Measurements from ENCODE around the gene PHF13. TPM values are rescaled to one million over a fixed set of nuclear protein-coding genes. Genes with fewer than 3 reads are reported as not detected.
"Not testable (repeated sequence)": the region's sequence is repeated elsewhere in the genome, so short reads cannot be mapped to it uniquely, and the experiment has no call there.

Gene PHF13
- total and polyA plus RNA-seq, 11 donors = 2.9 to 11.2 (median 7.8) TPM

DNA sequence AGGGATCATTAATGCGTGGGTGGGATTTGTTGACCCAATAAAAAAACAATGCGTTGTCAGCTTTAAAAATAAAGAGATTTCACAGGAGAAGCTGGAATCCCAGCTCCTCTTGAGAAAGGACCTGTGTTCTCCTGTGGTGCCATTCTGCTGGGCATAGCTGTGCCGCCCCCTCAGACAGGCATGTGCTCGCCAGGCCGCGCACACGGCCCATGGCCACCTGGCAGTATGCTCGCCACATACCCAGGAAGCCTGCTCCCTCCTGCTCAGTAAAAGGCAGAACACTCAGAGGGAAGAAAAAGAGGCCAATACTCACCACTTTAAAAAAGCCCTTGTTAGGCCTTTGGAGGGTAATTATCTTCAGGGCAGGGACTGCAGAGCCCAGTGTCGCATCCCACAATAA lies 24.2 kb downstream of the PHF13 start:
- TF ChIP-seq CTCF (IDR thresholded peaks at IDR 0.05) (no peak), POLR2A (IDR thresholded peaks at IDR 0.05) (no peak)
- Histone ChIP-seq H3K4me3 (peak overlapping the region in 2 of 12 donors; percentile 10 to 14), H3K4me1 (peaks cover 0 to 15% (median 0%) of the 10 kb centered on the region in 12 donors), H3K27ac (peak overlapping the region in 5 of 12 donors; percentile 18 to 73 (median 39)), H3K27me3 (no peaks in the 10 kb centered on the region), H3K36me3 (peaks cover 2 to 100% (median 94%) of the 10 kb centered on the region in 9 donors), H3K9me3 (no peaks in the 10 kb centered on the region)
- DNase-seq (no peak), ATAC-seq (no peak)
- 89 to 94% (median 91%) methylated on average over 9 of the region's 9 CpGs for WGBS, 4 donors
- intact Hi-C loops (cut with DNase I) = loop anchor here in 2 of 10 donors (5.0 to 10.0 kb wide), 3 partner anchors 70 to 153 kb away; partner anchors contain the start of gene TAS1R1 (in 1 of the 2)

DNA sequence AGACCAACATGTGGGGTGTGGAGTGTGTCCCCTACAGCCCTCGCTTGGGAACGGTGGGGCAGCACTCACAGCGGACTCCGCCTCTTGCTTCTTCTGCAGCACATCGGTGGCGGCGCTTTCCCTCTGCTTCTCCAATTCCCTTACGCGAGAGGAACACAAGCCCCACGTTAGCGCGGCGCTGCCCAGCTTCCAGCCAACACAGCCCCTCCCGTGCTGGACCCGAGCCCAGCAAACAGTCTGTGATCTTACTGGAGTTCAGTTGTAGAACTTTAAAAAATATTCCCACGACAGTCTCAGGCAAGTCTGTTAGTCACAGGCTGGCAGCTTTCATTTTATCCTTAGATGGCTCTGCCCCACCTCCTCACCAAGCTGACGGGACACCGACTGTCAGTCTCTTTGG lies 24.7 kb downstream of the PHF13 start:
- peaks cover 2 to 100% (median 94%) of the 10 kb centered on the region in 9 donors for H3K36me3 ChIP-seq
- DNase-seq (peak; percentile 75 to 89 (median 81)), ATAC-seq (peak; percentile 24 to 70 (median 49))
- H3K4me3 ChIP-seq = peak overlapping the region in 2 of 12 donors; percentile 10 to 14
- WGBS, 4 donors = 66 to 78% (median 71%) methylated on average over 5 to 18 of the region's 18 CpGs
- peak overlapping the region in 8 of 12 donors; percentile 20 to 73 (median 48) for H3K27ac ChIP-seq
- no peak for TF ChIP-seq CTCF (IDR thresholded peaks at IDR 0.05)
- TF ChIP-seq POLR2A (IDR thresholded peaks at IDR 0.05) = no peak
- H3K4me1 ChIP-seq = peaks cover 0 to 15% (median 0%) of the 10 kb centered on the region in 12 donors
- no peaks in the 10 kb centered on the region for H3K27me3 ChIP-seq
- no peaks in the 10 kb centered on the region for H3K9me3 ChIP-seq
- intact Hi-C loops (cut with DNase I) = loop anchor here in 2 of 10 donors (5.0 to 10.0 kb wide), 3 partner anchors 71 to 153 kb away; partner anchors contain the start of gene TAS1R1 (in 1 of the 2)

DNA sequence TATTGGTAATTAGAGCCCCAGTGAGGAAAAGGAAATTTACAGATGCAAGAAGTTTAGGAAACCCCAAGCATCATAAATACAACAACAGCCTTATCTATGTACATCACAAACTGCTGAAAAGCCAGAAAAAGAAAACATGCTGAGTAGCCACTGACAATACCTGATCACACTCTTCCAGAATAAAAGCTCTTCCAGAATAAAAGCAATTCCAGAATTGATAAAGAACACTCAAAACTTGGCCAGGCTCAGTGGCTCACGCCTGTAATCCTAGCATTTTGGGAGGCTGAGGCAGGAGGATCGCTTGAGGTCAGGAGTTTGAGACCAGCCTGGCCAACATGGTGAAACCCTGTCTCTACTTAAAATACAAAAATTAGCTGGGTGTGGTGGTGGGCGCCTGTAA lies 27.3 kb downstream of the PHF13 start:
- ATAC-seq, H3K27me3 ChIP-seq, H3K9me3 ChIP-seq, DNase-seq, H3K4me3 ChIP-seq, H3K27ac ChIP-seq: not testable (repeated sequence)
- intact Hi-C loops (cut with DNase I) = loop anchor here in 3 of 10 donors (10.0 kb wide), 1 partner anchor 156 kb away; no protein-coding TSS in a partner anchor
- Histone ChIP-seq H3K36me3 (peaks cover 2 to 99% (median 91%) of the 10 kb centered on the region in 9 donors), H3K4me1 (peaks cover 0 to 12% (median 0%) of the 10 kb centered on the region in 12 donors)
- WGBS, 4 donors = 93 to 96% (median 94%) methylated on average over 3 of the region's 3 CpGs

GRCh38 chr1:6645018-6645417 lies 31.5 kb downstream of the PHF13 start:
- no peak for DNase-seq
- H3K4me3 ChIP-seq = no peak overlapping the region
- 88 to 94% (median 91%) methylated on average over 7 of the region's 7 CpGs for WGBS, 4 donors
- no peaks in the 10 kb centered on the region for H3K27me3 ChIP-seq
- ATAC-seq = no peak
- H3K27ac ChIP-seq = no peak overlapping the region
- peaks cover 0 to 68% (median 58%) of the 10 kb centered on the region in 9 donors for H3K36me3 ChIP-seq
- no peaks in the 10 kb centered on the region for H3K4me1 ChIP-seq
- TF ChIP-seq POLR2A (IDR thresholded peaks at IDR 0.05) = no peak
- no peak for TF ChIP-seq CTCF (IDR thresholded peaks at IDR 0.05)
- intact Hi-C loops (cut with DNase I) = loop anchor here in 7 of 10 donors (5.0 to 10.0 kb wide), 3 partner anchors 88 to 160 kb away; partner anchors contain the start of gene TAS1R1 (in 2 of the 7)
- H3K9me3 ChIP-seq = no peaks in the 10 kb centered on the region

Measured in heart left ventricle (tissue), 16 donors.